Liver (tissue), 9 donors: ENCODE data around the gene BASP1. TPM values are rescaled to one million over a fixed set of nuclear protein-coding genes. Genes with fewer than 3 reads are reported as not detected.

Experiments used
- DNase-seq: peaks from one replicate; pipeline ENCODE4 v3.0.0-alpha.2; 2017; ENCODE audit warnings: low spot score
- H3K27ac ChIP-seq, 2 donors: one replicate each; pipeline ENCODE4 v1.7.0; 2013; ENCODE audit warnings: inconsistent platforms in 2 of 2, low read length in 2 of 2, control low read depth in 1 of 2, low read depth in 1 of 2, mild to moderate bottlenecking in 1 of 2
- H3K27me3 ChIP-seq, 4 donors: one replicate each; pipeline versions ENCODE4 v1.6.1 to v1.7.0; 2013; ENCODE audit warnings: low read length in 3 of 4, inconsistent platforms in 1 of 4, mild to moderate bottlenecking in 1 of 4, moderate library complexity in 1 of 4; ENCODE audit not compliant: control insufficient read depth in 4 of 4, insufficient read depth in 4 of 4
- H3K36me3 ChIP-seq, 4 donors: one replicate each; pipeline versions ENCODE4 v1.6.1 to v1.7.0; 2013; ENCODE audit warnings: low read length in 3 of 4, mild to moderate bottlenecking in 3 of 4, low read depth in 1 of 4, moderate library complexity in 1 of 4; ENCODE audit not compliant: control insufficient read depth in 4 of 4, insufficient read depth in 3 of 4
- H3K4me1 ChIP-seq, 4 donors: one replicate each; pipeline versions ENCODE4 v1.6.1 to v1.7.0; 2013; ENCODE audit warnings: low read length in 3 of 4, mild to moderate bottlenecking in 3 of 4, moderate library complexity in 1 of 4; ENCODE audit not compliant: control insufficient read depth in 4 of 4, insufficient read depth in 4 of 4
- H3K4me3 ChIP-seq, 3 donors: one replicate each; pipeline versions ENCODE4 v1.6.1 to v1.7.0; 2013; ENCODE audit warnings: low read length in 3 of 3, control low read depth in 1 of 3, low read depth in 1 of 3, mild to moderate bottlenecking in 1 of 3
- H3K9ac ChIP-seq, 2 donors: one replicate each; pipeline ENCODE4 v1.7.0; 2013; ENCODE audit warnings: low read length in 2 of 2, mild to moderate bottlenecking in 2 of 2, moderate library complexity in 2 of 2, control low read depth in 1 of 2, low read depth in 1 of 2
- H3K9me3 ChIP-seq, 4 donors: one replicate each; pipeline versions ENCODE4 v1.6.1 to v1.7.0; 2013; ENCODE audit warnings: low read length in 3 of 4; ENCODE audit not compliant: control insufficient read depth in 4 of 4
- EGR1 ChIP-seq, 2 donors: IDR thresholded peaks; 2 replicates each; pipeline ENCODE4 v1.6.1; 2016 to 2018; ENCODE audit warnings: antibody characterized with exemption in 2 of 2, low read depth in 2 of 2
- FOXA1 ChIP-seq: IDR thresholded peaks from 2 replicates; pipeline ENCODE4 v1.6.1; 2016; ENCODE audit warnings: antibody characterized with exemption
- FOXA2 ChIP-seq: IDR thresholded peaks from 2 replicates; pipeline ENCODE4 v1.6.1; 2016; ENCODE audit warnings: antibody characterized with exemption
- GABPA ChIP-seq, 2 donors: IDR thresholded peaks in 1 of 2; conservative IDR thresholded peaks in 1 of 2; 2 replicates each; pipeline ENCODE4 v1.6.1; 2016; ENCODE audit warnings: antibody characterized with exemption in 2 of 2, mild to moderate bottlenecking in 1 of 2, moderate library complexity in 1 of 2
- HNF4A ChIP-seq, 2 donors: conservative IDR thresholded peaks; 2 replicates each; pipeline ENCODE4 v1.6.1; 2016; ENCODE audit warnings: antibody characterized with exemption in 2 of 2, mild to moderate bottlenecking in 2 of 2
- HNF4G ChIP-seq: IDR thresholded peaks from 2 replicates; pipeline ENCODE4 v1.6.1; 2016; ENCODE audit warnings: antibody characterized with exemption
- JUND ChIP-seq, 2 donors: IDR thresholded peaks; 2 replicates each; pipeline ENCODE4 v1.6.1; 2016; ENCODE audit warnings: antibody characterized with exemption in 2 of 2
- NR2F2 ChIP-seq: IDR thresholded peaks from 2 replicates; pipeline ENCODE4 v1.6.1; 2016; ENCODE audit warnings: antibody characterized with exemption
- RAD21 ChIP-seq, 2 donors: IDR thresholded peaks; 2 replicates each; pipeline ENCODE4 v1.6.1; 2016; ENCODE audit warnings: antibody characterized with exemption in 2 of 2, mild to moderate bottlenecking in 2 of 2
- RXRA ChIP-seq, 2 donors: IDR thresholded peaks; 2 replicates each; pipeline ENCODE4 v1.6.1; 2017 to 2018; ENCODE audit warnings: antibody characterized with exemption in 2 of 2, mild to moderate bottlenecking in 1 of 2
- SP1 ChIP-seq: IDR thresholded peaks from 2 replicates; pipeline ENCODE4 v1.6.1; 2018; ENCODE audit warnings: antibody characterized with exemption, mild to moderate bottlenecking
- TAF1 ChIP-seq: conservative IDR thresholded peaks from 2 replicates; pipeline ENCODE4 v1.6.1; 2016; ENCODE audit warnings: antibody characterized with exemption, mild to moderate bottlenecking
- YY1 ChIP-seq: IDR thresholded peaks from 2 replicates; pipeline ENCODE4 v1.6.1; 2016; ENCODE audit warnings: antibody characterized with exemption, mild to moderate bottlenecking
- WGBS: extraction: QIAGEN DNeasy Blood & Tissue Kit; methylation state at CpG from one replicate; pipeline ENCODE4 v1.1.7; 2013; 5-methylcytosine and 5-hydroxymethylcytosine counted together
- polyA plus RNA-seq, 2 donors: library from polyadenylated mRNA; stranded (reverse) in 1 of 2; unstranded in 1 of 2; fragments of 200-250 nt in 1 of 2; fragments of >200 nt in 1 of 2; fragmentation: Nextera tagmentation in 1 of 2; extraction: Ambion mirVana in 1 of 2; gene quantifications; one replicate each; pipeline versions ENCODE4 v1.2.1 to v1.2.3, GENCODE V29; 2013 to 2015
- total RNA-seq, 2 donors: library from RNA; depleted of rRNA; stranded (reverse); fragments of >200 nt; gene quantifications; one replicate each; pipeline ENCODE4 v1.2.3, GENCODE V29; 2014
- TF ChIP-seq, protein P1 (sequence below): IDR thresholded peaks from 2 replicates; pipeline ENCODE4 v1.6.1; 2016; ENCODE audit warnings: antibody characterized with exemption
- TF ChIP-seq, protein P2 (sequence below): fragments of 150-350 bp; IDR thresholded peaks from 2 replicates; pipeline ENCODE4 v1.5.1; 2017; ENCODE audit warnings: improper control_type of control experiment, low read depth, low read length; ENCODE audit not compliant: missing input control
- TF ChIP-seq, protein P3 (sequence below): IDR thresholded peaks from 2 replicates; pipeline ENCODE4 v1.6.1; 2016; ENCODE audit warnings: antibody characterized with exemption, mild to moderate bottlenecking
- TF ChIP-seq, protein P4 (sequence below): IDR thresholded peaks from 2 replicates; pipeline ENCODE4 v1.6.1; 2016; ENCODE audit warnings: antibody characterized with exemption
- TF ChIP-seq, protein P5 (sequence below): IDR thresholded peaks from 2 replicates; pipeline ENCODE4 v1.6.1; 2016; ENCODE audit warnings: antibody characterized with exemption
- donor health status: healthy.
- donor health status: healthy.
- donor health status: healthy.
- donor health status: healthy.
- donor health status: healthy.

The BASP1 gene
- total and polyA plus RNA-seq, 4 donors, result 1.2 to 17.0 (median 5.4) TPM

DNA sequence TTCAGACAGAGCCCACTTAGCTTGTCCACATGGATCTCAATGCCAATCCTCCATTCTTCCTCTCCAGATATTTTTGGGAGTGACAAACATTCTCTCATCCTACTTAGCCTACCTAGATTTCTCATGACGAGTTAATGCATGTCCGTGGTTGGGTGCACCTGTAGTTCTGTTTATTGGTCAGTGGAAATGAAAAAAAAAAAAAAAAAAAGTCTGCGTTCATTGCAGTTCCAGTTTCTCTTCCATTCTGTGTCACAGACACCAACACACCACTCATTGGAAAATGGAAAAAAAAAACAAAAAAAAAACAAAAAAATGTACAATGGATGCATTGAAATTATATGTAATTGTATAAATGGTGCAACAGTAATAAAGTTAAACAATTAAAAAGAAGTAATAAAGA lies 59.0 kb downstream of the BASP1 start (continued):
- TF ChIP-seq, protein P1, sequence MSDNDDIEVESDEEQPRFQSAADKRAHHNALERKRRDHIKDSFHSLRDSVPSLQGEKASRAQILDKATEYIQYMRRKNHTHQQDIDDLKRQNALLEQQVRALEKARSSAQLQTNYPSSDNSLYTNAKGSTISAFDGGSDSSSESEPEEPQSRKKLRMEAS, result no peak
- TF ChIP-seq RAD21 (IDR thresholded peaks at IDR 0.05), result no peak
- TF ChIP-seq JUND (IDR thresholded peaks at IDR 0.05), result no peak
- TF ChIP-seq SP1, result no peak

DNA sequence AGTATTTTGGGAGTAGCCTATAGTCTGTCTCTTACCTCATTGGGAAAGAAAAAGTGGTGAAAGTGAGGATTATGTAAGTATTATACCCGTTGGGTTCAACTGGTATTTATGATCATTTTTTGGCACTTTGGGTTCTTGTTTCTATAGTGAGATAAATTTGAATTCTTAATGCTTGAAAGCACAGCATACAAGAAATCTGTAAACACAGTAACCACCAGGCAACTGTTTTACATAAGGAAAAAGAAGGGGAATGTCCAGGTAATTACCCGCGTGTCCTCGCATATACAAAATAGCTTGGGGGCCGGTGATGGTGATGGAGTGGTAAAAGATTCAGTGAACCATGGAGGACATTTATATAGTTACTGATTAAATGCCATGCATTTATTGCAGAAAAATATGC lies 60.5 kb downstream of the BASP1 start:
- no peak overlapping the region for H3K9ac ChIP-seq
- peaks cover 0 to 3% (median 0%) of the 10 kb centered on the region in 4 donors for H3K36me3 ChIP-seq
- no peaks in the 10 kb centered on the region for H3K4me1 ChIP-seq
- H3K27me3 ChIP-seq, result no peaks in the 10 kb centered on the region
- peaks cover 0 to 2% (median 0%) of the 10 kb centered on the region in 4 donors for H3K9me3 ChIP-seq
- no peak overlapping the region for H3K4me3 ChIP-seq
- no peak for DNase-seq
- TF ChIP-seq, protein P2, sequence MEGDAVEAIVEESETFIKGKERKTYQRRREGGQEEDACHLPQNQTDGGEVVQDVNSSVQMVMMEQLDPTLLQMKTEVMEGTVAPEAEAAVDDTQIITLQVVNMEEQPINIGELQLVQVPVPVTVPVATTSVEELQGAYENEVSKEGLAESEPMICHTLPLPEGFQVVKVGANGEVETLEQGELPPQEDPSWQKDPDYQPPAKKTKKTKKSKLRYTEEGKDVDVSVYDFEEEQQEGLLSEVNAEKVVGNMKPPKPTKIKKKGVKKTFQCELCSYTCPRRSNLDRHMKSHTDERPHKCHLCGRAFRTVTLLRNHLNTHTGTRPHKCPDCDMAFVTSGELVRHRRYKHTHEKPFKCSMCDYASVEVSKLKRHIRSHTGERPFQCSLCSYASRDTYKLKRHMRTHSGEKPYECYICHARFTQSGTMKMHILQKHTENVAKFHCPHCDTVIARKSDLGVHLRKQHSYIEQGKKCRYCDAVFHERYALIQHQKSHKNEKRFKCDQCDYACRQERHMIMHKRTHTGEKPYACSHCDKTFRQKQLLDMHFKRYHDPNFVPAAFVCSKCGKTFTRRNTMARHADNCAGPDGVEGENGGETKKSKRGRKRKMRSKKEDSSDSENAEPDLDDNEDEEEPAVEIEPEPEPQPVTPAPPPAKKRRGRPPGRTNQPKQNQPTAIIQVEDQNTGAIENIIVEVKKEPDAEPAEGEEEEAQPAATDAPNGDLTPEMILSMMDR, result no peak
- TF ChIP-seq, protein P3, sequence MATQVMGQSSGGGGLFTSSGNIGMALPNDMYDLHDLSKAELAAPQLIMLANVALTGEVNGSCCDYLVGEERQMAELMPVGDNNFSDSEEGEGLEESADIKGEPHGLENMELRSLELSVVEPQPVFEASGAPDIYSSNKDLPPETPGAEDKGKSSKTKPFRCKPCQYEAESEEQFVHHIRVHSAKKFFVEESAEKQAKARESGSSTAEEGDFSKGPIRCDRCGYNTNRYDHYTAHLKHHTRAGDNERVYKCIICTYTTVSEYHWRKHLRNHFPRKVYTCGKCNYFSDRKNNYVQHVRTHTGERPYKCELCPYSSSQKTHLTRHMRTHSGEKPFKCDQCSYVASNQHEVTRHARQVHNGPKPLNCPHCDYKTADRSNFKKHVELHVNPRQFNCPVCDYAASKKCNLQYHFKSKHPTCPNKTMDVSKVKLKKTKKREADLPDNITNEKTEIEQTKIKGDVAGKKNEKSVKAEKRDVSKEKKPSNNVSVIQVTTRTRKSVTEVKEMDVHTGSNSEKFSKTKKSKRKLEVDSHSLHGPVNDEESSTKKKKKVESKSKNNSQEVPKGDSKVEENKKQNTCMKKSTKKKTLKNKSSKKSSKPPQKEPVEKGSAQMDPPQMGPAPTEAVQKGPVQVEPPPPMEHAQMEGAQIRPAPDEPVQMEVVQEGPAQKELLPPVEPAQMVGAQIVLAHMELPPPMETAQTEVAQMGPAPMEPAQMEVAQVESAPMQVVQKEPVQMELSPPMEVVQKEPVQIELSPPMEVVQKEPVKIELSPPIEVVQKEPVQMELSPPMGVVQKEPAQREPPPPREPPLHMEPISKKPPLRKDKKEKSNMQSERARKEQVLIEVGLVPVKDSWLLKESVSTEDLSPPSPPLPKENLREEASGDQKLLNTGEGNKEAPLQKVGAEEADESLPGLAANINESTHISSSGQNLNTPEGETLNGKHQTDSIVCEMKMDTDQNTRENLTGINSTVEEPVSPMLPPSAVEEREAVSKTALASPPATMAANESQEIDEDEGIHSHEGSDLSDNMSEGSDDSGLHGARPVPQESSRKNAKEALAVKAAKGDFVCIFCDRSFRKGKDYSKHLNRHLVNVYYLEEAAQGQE, result no peak
- TF ChIP-seq GABPA (IDR thresholded peaks at IDR 0.05 in 1 of 2, conservative IDR thresholded peaks at IDR 0.05 in 1 of 2) (no peak), FOXA1 (no peak), EGR1 (IDR thresholded peaks at IDR 0.05; ENCODE audit: low read depth in 2 of 2) (no peak), HNF4A (conservative IDR thresholded peaks at IDR 0.05) (no peak), HNF4G (no peak), NR2F2 (no peak), JUND (IDR thresholded peaks at IDR 0.05) (no peak), FOXA2 (no peak), TAF1 (no peak), SP1 (no peak), YY1 (no peak), RXRA (IDR thresholded peaks at IDR 0.05) (no peak), RAD21 (IDR thresholded peaks at IDR 0.05) (no peak)
- TF ChIP-seq, protein P1, result no peak
- TF ChIP-seq, protein P4, sequence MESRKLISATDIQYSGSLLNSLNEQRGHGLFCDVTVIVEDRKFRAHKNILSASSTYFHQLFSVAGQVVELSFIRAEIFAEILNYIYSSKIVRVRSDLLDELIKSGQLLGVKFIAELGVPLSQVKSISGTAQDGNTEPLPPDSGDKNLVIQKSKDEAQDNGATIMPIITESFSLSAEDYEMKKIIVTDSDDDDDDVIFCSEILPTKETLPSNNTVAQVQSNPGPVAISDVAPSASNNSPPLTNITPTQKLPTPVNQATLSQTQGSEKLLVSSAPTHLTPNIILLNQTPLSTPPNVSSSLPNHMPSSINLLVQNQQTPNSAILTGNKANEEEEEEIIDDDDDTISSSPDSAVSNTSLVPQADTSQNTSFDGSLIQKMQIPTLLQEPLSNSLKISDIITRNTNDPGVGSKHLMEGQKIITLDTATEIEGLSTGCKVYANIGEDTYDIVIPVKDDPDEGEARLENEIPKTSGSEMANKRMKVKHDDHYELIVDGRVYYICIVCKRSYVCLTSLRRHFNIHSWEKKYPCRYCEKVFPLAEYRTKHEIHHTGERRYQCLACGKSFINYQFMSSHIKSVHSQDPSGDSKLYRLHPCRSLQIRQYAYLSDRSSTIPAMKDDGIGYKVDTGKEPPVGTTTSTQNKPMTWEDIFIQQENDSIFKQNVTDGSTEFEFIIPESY, result no peak
- TF ChIP-seq, protein P5, sequence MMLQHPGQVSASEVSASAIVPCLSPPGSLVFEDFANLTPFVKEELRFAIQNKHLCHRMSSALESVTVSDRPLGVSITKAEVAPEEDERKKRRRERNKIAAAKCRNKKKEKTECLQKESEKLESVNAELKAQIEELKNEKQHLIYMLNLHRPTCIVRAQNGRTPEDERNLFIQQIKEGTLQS, result no peak
- no peak overlapping the region for H3K27ac ChIP-seq
- 94% methylated on average over 5 of the region's 5 CpGs for WGBS
